Mesothelial cell of epicardium (in vitro differentiated cells): ENCODE measurements around the gene AHNAK. TPM values are rescaled to one million over a fixed set of nuclear protein-coding genes. Genes with fewer than 3 reads are reported as not detected.

Experiments used
- DNase-seq, 2 experiments: peaks; one replicate each; pipeline ENCODE4 v3.0.0; 2021; ENCODE audit warnings: low spot score in 2 of 2; ENCODE audit not compliant: unreplicated experiment in 2 of 2
- H3K27ac Mint-ChIP-seq: 2 replicates; pipeline ENCODE4 v1.8.0; 2021; ENCODE audit warnings: mixed read lengths
- H3K27me3 Mint-ChIP-seq: 2 replicates; pipeline ENCODE4 v1.8.0; 2021; ENCODE audit warnings: low read depth, mixed read lengths
- H3K36me3 Mint-ChIP-seq: 2 replicates; pipeline ENCODE4 v1.8.0; 2021; ENCODE audit warnings: mixed read lengths
- H3K4me1 Mint-ChIP-seq: 2 replicates; pipeline ENCODE4 v1.8.0; 2021; ENCODE audit warnings: mixed read lengths
- H3K4me3 Mint-ChIP-seq: 2 replicates; pipeline ENCODE4 v1.8.0; 2021; ENCODE audit warnings: mild to moderate bottlenecking, moderate library complexity, mixed read lengths
- H3K9me3 Mint-ChIP-seq: 2 replicates; pipeline ENCODE4 v1.8.0; 2021; ENCODE audit warnings: mixed read lengths
- CTCF ChIP-seq: fragments of 200-600 bp; sonication (generic); IDR thresholded peaks from one replicate; pipeline ENCODE4 v1.5.0; 2021; ENCODE audit warnings: antibody characterized with exemption; ENCODE audit not compliant: unreplicated experiment
- total RNA-seq: library from RNA; stranded (reverse); gene quantifications from 3 replicates; pipeline ENCODE4 v1.2.1, GENCODE V29; 2021

Gene AHNAK
- total RNA-seq, 1 donor from 2014 or later: 481 TPM

- TF ChIP-seq CTCF: no peak
- peaks cover 29% of the 10 kb centered on the region for H3K4me1 Mint-ChIP-seq
- peak overlapping the region; percentile 20 for H3K4me3 Mint-ChIP-seq
- no peak for DNase-seq
- H3K27ac Mint-ChIP-seq: no peak overlapping the region
- H3K9me3 Mint-ChIP-seq: no peaks in the 10 kb centered on the region
- no peaks in the 10 kb centered on the region for H3K36me3 Mint-ChIP-seq
- H3K27me3 Mint-ChIP-seq: no peaks in the 10 kb centered on the region
These were observed 102.3 kb downstream of the AHNAK start for GRCh38 chr11:62444236-62444833.

- no peak for DNase-seq
- Mint-ChIP-seq H3K36me3 (no peaks in the 10 kb centered on the region), H3K27ac (no peak overlapping the region), H3K9me3 (no peaks in the 10 kb centered on the region), H3K4me3 (no peak overlapping the region), H3K27me3 (no peaks in the 10 kb centered on the region), H3K4me1 (peaks cover 29% of the 10 kb centered on the region)
- TF ChIP-seq CTCF: no peak
These were observed 103.0 kb downstream of the AHNAK start for GRCh38 chr11:62443390-62444235.

DNA sequence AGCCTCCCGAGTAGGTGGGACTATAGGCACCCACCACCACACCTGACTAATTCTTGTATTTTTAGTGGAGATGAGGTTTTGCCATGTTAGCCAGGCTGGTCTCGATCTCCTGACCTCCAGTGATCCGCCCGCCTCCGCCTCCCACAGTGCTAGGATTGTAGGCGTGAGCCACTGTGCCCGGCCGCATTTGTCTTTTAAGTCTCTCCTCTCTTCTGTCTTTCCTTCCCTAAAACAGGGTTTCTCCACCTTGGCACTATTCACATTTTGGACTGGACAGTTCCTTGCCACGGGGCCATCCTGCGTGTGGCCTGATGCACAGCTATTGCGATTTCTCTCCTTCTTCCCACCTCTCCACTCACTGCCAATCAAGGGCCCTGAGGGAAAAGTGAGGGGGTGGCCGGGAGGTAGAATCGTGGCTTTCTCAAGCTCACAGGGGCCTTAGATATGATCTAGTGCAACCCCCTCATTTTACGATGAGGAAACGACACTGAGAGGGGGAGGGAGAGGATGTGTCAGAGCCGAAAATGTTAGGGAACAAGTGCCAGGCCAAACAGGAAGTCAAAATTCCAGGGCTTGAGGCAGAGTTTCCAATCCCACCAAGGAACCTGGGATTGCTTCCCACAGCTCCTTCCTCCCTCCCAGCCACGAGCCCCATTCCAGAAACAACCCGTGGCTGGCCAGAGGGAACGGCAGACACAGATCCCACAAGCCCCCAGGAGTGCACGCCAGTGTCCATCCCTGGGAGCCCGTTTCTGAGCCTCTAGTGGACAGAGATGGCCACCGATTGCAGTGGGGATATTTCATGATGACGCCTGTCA, 106.6 kb downstream of the AHNAK start:
- H3K27ac Mint-ChIP-seq: peak overlapping the region; percentile 1
- no peaks in the 10 kb centered on the region for H3K36me3 Mint-ChIP-seq
- no peaks in the 10 kb centered on the region for H3K27me3 Mint-ChIP-seq
- no peak for DNase-seq
- H3K4me1 Mint-ChIP-seq: peaks cover 31% of the 10 kb centered on the region
- no peak for TF ChIP-seq CTCF
- H3K9me3 Mint-ChIP-seq: no peaks in the 10 kb centered on the region
- H3K4me3 Mint-ChIP-seq: no peak overlapping the region

- TF ChIP-seq CTCF: no peak
- no peak overlapping the region for H3K27ac Mint-ChIP-seq
- no peaks in the 10 kb centered on the region for H3K27me3 Mint-ChIP-seq
- H3K36me3 Mint-ChIP-seq: no peaks in the 10 kb centered on the region
- H3K9me3 Mint-ChIP-seq: no peaks in the 10 kb centered on the region
- no peak for DNase-seq
- peaks cover 26% of the 10 kb centered on the region for H3K4me1 Mint-ChIP-seq
- H3K4me3 Mint-ChIP-seq: no peak overlapping the region
These were observed 108.0 kb downstream of the AHNAK start for GRCh38 chr11:62438641-62439040.

DNA sequence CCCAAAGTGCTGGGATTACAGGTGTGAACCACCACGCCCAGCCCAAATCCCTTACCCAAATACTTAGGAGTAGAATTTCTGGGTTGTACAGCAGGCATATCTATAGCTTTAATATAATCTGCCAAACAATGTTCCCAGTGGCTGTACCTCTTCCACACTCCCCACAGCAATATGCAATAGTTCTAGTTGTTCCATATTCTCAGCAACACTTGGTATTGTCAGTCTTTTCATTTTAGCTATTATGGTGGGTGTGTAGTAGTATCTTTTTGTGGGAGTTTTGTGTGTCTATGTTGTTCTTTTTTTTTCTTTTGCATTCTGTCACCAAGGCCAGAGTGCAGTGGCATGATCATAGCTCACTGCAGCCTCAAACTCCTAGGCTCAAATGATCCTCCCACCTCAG, 109.0 kb downstream of the AHNAK start:
- no peak overlapping the region for H3K4me3 Mint-ChIP-seq
- no peak for DNase-seq
- TF ChIP-seq CTCF: no peak
- H3K36me3 Mint-ChIP-seq: no peaks in the 10 kb centered on the region
- H3K4me1 Mint-ChIP-seq: peaks cover 30% of the 10 kb centered on the region
- H3K9me3 Mint-ChIP-seq: no peaks in the 10 kb centered on the region
- H3K27me3 Mint-ChIP-seq: no peaks in the 10 kb centered on the region
- no peak overlapping the region for H3K27ac Mint-ChIP-seq
